Measurements from ENCODE around the gene PVRIG. TPM values are rescaled to one million over a fixed set of nuclear protein-coding genes. Genes with fewer than 3 reads are reported as not detected.

The PVRIG gene
- total and polyA plus RNA-seq, 5 donors from 2014 or later: 46.3 to 126 (median 94.5) TPM

- no peaks in the 10 kb centered on the region for H3K36me3 ChIP-seq (ENCODE audit: control insufficient read depth, insufficient read depth, low read length)
- H3K27me3 ChIP-seq (ENCODE audit: control insufficient read depth, insufficient read depth, low read length): no peaks in the 10 kb centered on the region
- H3K4me1 Mint-ChIP-seq: peaks cover 0 to 2% (median 0%) of the 10 kb centered on the region in 4 donors
- H3K4me3 Mint-ChIP-seq: no peak overlapping the region
- peaks cover 12% of the 10 kb centered on the region for H3K27me3 Mint-ChIP-seq
- no peak overlapping the region for H3K27ac Mint-ChIP-seq
- H3K4me1 ChIP-seq (ENCODE audit: control insufficient read depth, insufficient read depth, low read length, poor library complexity, severe bottlenecking): no peaks in the 10 kb centered on the region
- peaks cover 15% of the 10 kb centered on the region for H3K36me3 Mint-ChIP-seq
- H3K9me3 Mint-ChIP-seq: no peaks in the 10 kb centered on the region
- no peak for ATAC-seq (ENCODE audit: low read depth in 2 of 2)
- H3K4me3 ChIP-seq (ENCODE audit: low read depth, low read length): no peak overlapping the region
- no peak for DNase-seq
- no peaks in the 10 kb centered on the region for H3K9me3 ChIP-seq (ENCODE audit: control insufficient read depth in 2 of 2, low read length in 2 of 2)
- H3K27ac ChIP-seq (ENCODE audit: insufficient read depth, low read length, poor library complexity, severe bottlenecking): no peak overlapping the region
Measured at GRCh38 chr7:100198266-100198665, 21.5 kb upstream of the PVRIG start.

GRCh38 chr7:100200693-100201092, 19.1 kb upstream of the PVRIG start:
- Mint-ChIP-seq H3K27me3 (peaks cover 12% of the 10 kb centered on the region), H3K27ac (no peak overlapping the region), H3K4me1 (peaks cover 0 to 2% (median 0%) of the 10 kb centered on the region in 4 donors), H3K9me3 (no peaks in the 10 kb centered on the region), H3K36me3 (peaks cover 19% of the 10 kb centered on the region), H3K4me3 (no peak overlapping the region)
- H3K4me1 ChIP-seq (ENCODE audit: control insufficient read depth, insufficient read depth, low read length, poor library complexity, severe bottlenecking): no peaks in the 10 kb centered on the region
- H3K36me3 ChIP-seq (ENCODE audit: control insufficient read depth, insufficient read depth, low read length): no peaks in the 10 kb centered on the region
- no peak overlapping the region for H3K27ac ChIP-seq (ENCODE audit: insufficient read depth, low read length, poor library complexity, severe bottlenecking)
- DNase-seq (no peak), ATAC-seq (ENCODE audit: low read depth in 2 of 2) (no peak)
- H3K9me3 ChIP-seq (ENCODE audit: control insufficient read depth in 2 of 2, low read length in 2 of 2): no peaks in the 10 kb centered on the region
- no peaks in the 10 kb centered on the region for H3K27me3 ChIP-seq (ENCODE audit: control insufficient read depth, insufficient read depth, low read length)
- H3K4me3 ChIP-seq (ENCODE audit: low read depth, low read length): no peak overlapping the region

- H3K27me3 Mint-ChIP-seq: peaks cover 9% of the 10 kb centered on the region
- peaks cover 13 to 21% (median 14%) of the 10 kb centered on the region in 4 donors for H3K4me1 Mint-ChIP-seq
- no peak overlapping the region for H3K4me3 Mint-ChIP-seq
- no peaks in the 10 kb centered on the region for H3K27me3 ChIP-seq (ENCODE audit: control insufficient read depth, insufficient read depth, low read length)
- no peaks in the 10 kb centered on the region for H3K36me3 ChIP-seq (ENCODE audit: control insufficient read depth, insufficient read depth, low read length)
- DNase-seq: no peak
- peaks cover 12% of the 10 kb centered on the region for H3K4me1 ChIP-seq (ENCODE audit: control insufficient read depth, insufficient read depth, low read length, poor library complexity, severe bottlenecking)
- H3K9me3 ChIP-seq (ENCODE audit: control insufficient read depth in 2 of 2, low read length in 2 of 2): no peaks in the 10 kb centered on the region
- H3K36me3 Mint-ChIP-seq: peaks cover 8% of the 10 kb centered on the region
- no peak overlapping the region for H3K27ac Mint-ChIP-seq
- no peak overlapping the region for H3K4me3 ChIP-seq (ENCODE audit: low read depth, low read length)
- H3K27ac ChIP-seq (ENCODE audit: insufficient read depth, low read length, poor library complexity, severe bottlenecking): no peak overlapping the region
- no peak for ATAC-seq (ENCODE audit: low read depth in 2 of 2)
- H3K9me3 Mint-ChIP-seq: no peaks in the 10 kb centered on the region
Measured at GRCh38 chr7:100204454-100204853, 15.3 kb upstream of the PVRIG start.

- peaks cover 5% of the 10 kb centered on the region for H3K27me3 Mint-ChIP-seq
- peaks cover 26 to 46% (median 33%) of the 10 kb centered on the region in 4 donors for H3K4me1 Mint-ChIP-seq
- Histone ChIP-seq H3K4me3 (ENCODE audit: low read depth, low read length) (peak overlapping the region; percentile 33), H3K4me1 (ENCODE audit: control insufficient read depth, insufficient read depth, low read length, poor library complexity, severe bottlenecking) (peaks cover 29% of the 10 kb centered on the region), H3K27me3 (ENCODE audit: control insufficient read depth, insufficient read depth, low read length) (no peaks in the 10 kb centered on the region), H3K9me3 (ENCODE audit: control insufficient read depth in 2 of 2, low read length in 2 of 2) (no peaks in the 10 kb centered on the region), H3K36me3 (ENCODE audit: control insufficient read depth, insufficient read depth, low read length) (no peaks in the 10 kb centered on the region), H3K27ac (ENCODE audit: insufficient read depth, low read length, poor library complexity, severe bottlenecking) (no peak overlapping the region)
- H3K27ac Mint-ChIP-seq: peak overlapping the region; percentile 31 to 90 (median 76)
- DNase-seq (peak in 2 of 3 donors; percentile 36 to 82), ATAC-seq (ENCODE audit: low read depth in 2 of 2) (peak; percentile 57 to 62)
- no peaks in the 10 kb centered on the region for H3K9me3 Mint-ChIP-seq
- H3K4me3 Mint-ChIP-seq: peak overlapping the region in 3 of 4 donors; percentile 70 to 78 (median 75)
- peaks cover 2% of the 10 kb centered on the region for H3K36me3 Mint-ChIP-seq
Measured at GRCh38 chr7:100208911-100209408, 10.8 kb upstream of the PVRIG start.

GRCh38 chr7:100209493-100209892, 10.3 kb upstream of the PVRIG start:
- H3K36me3 ChIP-seq (ENCODE audit: control insufficient read depth, insufficient read depth, low read length): no peaks in the 10 kb centered on the region
- Mint-ChIP-seq H3K27me3 (peaks cover 5% of the 10 kb centered on the region), H3K4me1 (peaks cover 29 to 51% (median 33%) of the 10 kb centered on the region in 4 donors), H3K9me3 (no peaks in the 10 kb centered on the region), H3K4me3 (peak overlapping the region in 3 of 4 donors; percentile 12 to 78 (median 42)), H3K27ac (peak overlapping the region; percentile 45 to 90 (median 49)), H3K36me3 (no peaks in the 10 kb centered on the region)
- H3K27me3 ChIP-seq (ENCODE audit: control insufficient read depth, insufficient read depth, low read length): no peaks in the 10 kb centered on the region
- no peak overlapping the region for H3K27ac ChIP-seq (ENCODE audit: insufficient read depth, low read length, poor library complexity, severe bottlenecking)
- H3K4me1 ChIP-seq (ENCODE audit: control insufficient read depth, insufficient read depth, low read length, poor library complexity, severe bottlenecking): peaks cover 29% of the 10 kb centered on the region
- H3K4me3 ChIP-seq (ENCODE audit: low read depth, low read length): no peak overlapping the region
- H3K9me3 ChIP-seq (ENCODE audit: control insufficient read depth in 2 of 2, low read length in 2 of 2): no peaks in the 10 kb centered on the region
- DNase-seq (no peak), ATAC-seq (ENCODE audit: low read depth in 2 of 2) (no peak)

GRCh38 chr7:100210805-100211204, 8.9 kb upstream of the PVRIG start:
- H3K36me3 ChIP-seq (ENCODE audit: control insufficient read depth, insufficient read depth, low read length): no peaks in the 10 kb centered on the region
- H3K36me3 Mint-ChIP-seq: no peaks in the 10 kb centered on the region
- DNase-seq (no peak), ATAC-seq (ENCODE audit: low read depth in 2 of 2) (no peak)
- H3K27ac ChIP-seq (ENCODE audit: insufficient read depth, low read length, poor library complexity, severe bottlenecking): peak overlapping the region; percentile 53
- H3K4me3 ChIP-seq (ENCODE audit: low read depth, low read length): peak overlapping the region; percentile 37
- peaks cover 5% of the 10 kb centered on the region for H3K27me3 Mint-ChIP-seq
- H3K27me3 ChIP-seq (ENCODE audit: control insufficient read depth, insufficient read depth, low read length): no peaks in the 10 kb centered on the region
- no peaks in the 10 kb centered on the region for H3K9me3 ChIP-seq (ENCODE audit: control insufficient read depth in 2 of 2, low read length in 2 of 2)
- H3K4me3 Mint-ChIP-seq: peak overlapping the region in 1 of 4 donors; percentile 24
- no peaks in the 10 kb centered on the region for H3K9me3 Mint-ChIP-seq
- H3K4me1 ChIP-seq (ENCODE audit: control insufficient read depth, insufficient read depth, low read length, poor library complexity, severe bottlenecking): peaks cover 29% of the 10 kb centered on the region
- H3K27ac Mint-ChIP-seq: peak overlapping the region; percentile 51 to 85 (median 80)
- H3K4me1 Mint-ChIP-seq: peaks cover 29 to 61% (median 36%) of the 10 kb centered on the region in 4 donors

GRCh38 chr7:100211342-100211780, 8.4 kb upstream of the PVRIG start:
- Histone ChIP-seq H3K36me3 (ENCODE audit: control insufficient read depth, insufficient read depth, low read length) (no peaks in the 10 kb centered on the region), H3K4me1 (ENCODE audit: control insufficient read depth, insufficient read depth, low read length, poor library complexity, severe bottlenecking) (peaks cover 29% of the 10 kb centered on the region), H3K27ac (ENCODE audit: insufficient read depth, low read length, poor library complexity, severe bottlenecking) (peak overlapping the region; percentile 53), H3K4me3 (ENCODE audit: low read depth, low read length) (peak overlapping the region; percentile 37), H3K9me3 (ENCODE audit: control insufficient read depth in 2 of 2, low read length in 2 of 2) (no peaks in the 10 kb centered on the region), H3K27me3 (ENCODE audit: control insufficient read depth, insufficient read depth, low read length) (no peaks in the 10 kb centered on the region)
- Mint-ChIP-seq H3K9me3 (no peaks in the 10 kb centered on the region), H3K36me3 (no peaks in the 10 kb centered on the region), H3K27me3 (peaks cover 5% of the 10 kb centered on the region), H3K4me1 (peaks cover 29 to 61% (median 37%) of the 10 kb centered on the region in 4 donors), H3K27ac (peak overlapping the region; percentile 80 to 97 (median 96)), H3K4me3 (peak overlapping the region in 3 of 4 donors; percentile 49 to 71 (median 70))
- DNase-seq (peak in 2 of 3 donors; percentile 32 to 67), ATAC-seq (ENCODE audit: low read depth in 2 of 2) (peak; percentile 46 to 62)
